ENCODE results near the gene SIRT7.

DNA sequence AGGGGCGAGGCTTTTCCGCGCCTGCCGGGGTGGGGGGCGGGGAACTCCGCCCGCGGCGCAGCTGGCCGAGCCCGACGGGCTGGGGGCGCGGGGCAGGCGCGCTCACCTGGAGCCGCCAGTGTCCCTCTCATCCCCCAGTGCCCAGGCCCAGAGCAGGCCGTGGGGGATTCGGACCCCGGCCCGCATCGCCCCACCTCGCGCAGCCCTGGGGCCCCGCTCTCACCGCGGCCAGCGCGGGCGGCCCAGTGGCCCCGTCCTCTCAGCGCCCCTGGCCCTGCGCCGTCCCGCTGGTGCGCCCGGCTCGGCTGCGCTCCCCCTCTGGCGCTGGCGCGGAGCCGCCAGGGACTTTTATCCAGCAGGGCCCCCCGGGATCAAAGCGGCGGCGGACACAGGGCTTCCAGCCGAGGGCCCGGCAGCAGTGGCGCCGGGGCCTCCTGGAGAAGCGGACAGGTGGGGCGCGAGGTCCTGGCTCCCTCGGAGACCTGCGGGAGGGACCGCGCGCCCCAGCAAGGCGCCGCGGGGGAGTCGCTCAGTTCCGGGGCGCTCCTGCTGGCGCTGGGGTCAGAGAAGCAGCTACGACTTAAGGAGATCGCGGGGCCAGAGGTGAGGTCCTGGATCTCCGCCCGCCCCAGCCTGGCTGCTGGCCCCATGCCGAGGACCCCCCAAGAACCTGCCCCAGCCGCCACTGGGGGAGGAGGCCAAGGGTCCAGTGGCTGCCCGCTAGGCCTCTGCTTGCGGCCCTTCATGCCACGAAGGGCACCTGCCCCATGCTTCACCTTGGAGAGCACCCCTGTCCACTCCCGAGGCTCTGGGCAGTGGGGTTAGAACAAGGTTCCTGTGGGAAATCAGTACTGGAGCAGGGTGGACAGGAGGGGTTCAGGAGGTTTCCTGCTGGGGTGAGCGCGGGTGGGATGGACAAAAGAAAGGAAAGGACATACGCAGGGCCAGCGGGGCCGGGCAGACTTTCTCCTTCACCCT, 43.8 kb upstream of the SIRT7 start:
- TF ChIP-seq CTCF (conservative IDR thresholded peaks at IDR 0.05; ENCODE audit: low read length) = no peak
- TF ChIP-seq EZH2phosphoT487 (IDR thresholded peaks at IDR 0.05; ENCODE audit: borderline replicate concordance, low read depth, low read length) = no peak
